ENCODE measurements around the gene NUCKS1. TPM values are rescaled to one million over a fixed set of nuclear protein-coding genes. Genes with fewer than 3 reads are reported as not detected.

The NUCKS1 gene
- total and polyA plus RNA-seq, 2 of the 4 experiments (the other 2 are of a cell fraction), result 37.9 to 103 TPM

- Histone ChIP-seq H3K4me3 (ENCODE audit: insufficient read depth, low read depth, low read length) (no peak overlapping the region), H4K20me1 (ENCODE audit: insufficient read depth, low read length) (no peaks in the 10 kb centered on the region), H3K36me3 (ENCODE audit: control insufficient read depth, insufficient read depth, low read length) (no peaks in the 10 kb centered on the region), H3K4me1 (ENCODE audit: control insufficient read depth, insufficient read depth, low read length) (peaks cover 10% of the 10 kb centered on the region), H3K9ac (ENCODE audit: low read depth, low read length) (no peak overlapping the region), H2BK120ac (ENCODE audit: low read depth, low read length) (no peak overlapping the region), H3K9me3 (ENCODE audit: control insufficient read depth, insufficient read depth, low read length) (no peaks in the 10 kb centered on the region), H2BK20ac (ENCODE audit: low read depth, low read length) (no peak overlapping the region), H2BK15ac (ENCODE audit: low read depth, low read length) (no peak overlapping the region), H3K79me1 (ENCODE audit: low read depth in 1 of 2, low read length in 2 of 2) (peaks cover 0 to 3% of the 10 kb centered on the region in 2 experiments; a peak in 1 of 4 replicates), H3K18ac (ENCODE audit: low read depth, low read length) (no peak overlapping the region), H3K4me2 (ENCODE audit: low read depth, low read length) (no peak overlapping the region), H3K9me1 (ENCODE audit: insufficient read depth, low read length) (no peaks in the 10 kb centered on the region; the same call in 1 of the 2 replicates), H2AK9ac (replicated peaks; ENCODE audit: low read depth, low read length, poor library complexity) (no peak overlapping the region), H2BK5ac (ENCODE audit: low read depth, low read length, poor library complexity, severe bottlenecking) (no peak overlapping the region), H2AK5ac (ENCODE audit: low read depth, low read length) (no peak overlapping the region), H4K5ac (ENCODE audit: low read depth, low read length) (no peak overlapping the region), H3K14ac (replicated peaks; ENCODE audit: low read depth, low read length) (no peak overlapping the region), H3K56ac (ENCODE audit: extremely low read depth, insufficient read depth, low read length) (no peak overlapping the region), H3K4ac (ENCODE audit: low read depth, low read length) (no peak overlapping the region), H4K8ac (ENCODE audit: low read depth in 2 of 2, low read length in 2 of 2) (no peak overlapping the region), H3K27ac (ENCODE audit: insufficient read depth, low read length) (no peak overlapping the region), H2AFZ (replicated peaks; ENCODE audit: low read length, poor library complexity) (no peak overlapping the region), H4K91ac (ENCODE audit: insufficient read depth, low read depth, low read length) (no peak overlapping the region), H3K23ac (ENCODE audit: low read depth, low read length) (no peak overlapping the region), H3K27me3 (ENCODE audit: control insufficient read depth, insufficient read depth, low read length) (no peaks in the 10 kb centered on the region)
- POLR2A ChIA-PET (ENCODE audit: unreplicated experiment), result no interaction called here
- intact Hi-C loops (cut with micrococcal nuclease) (no loop called here), dilution Hi-C loops (cut with HindIII; ENCODE audit: low sequenced_read_pairs, unreplicated experiment) (no loop called here), in situ Hi-C loops (cut with MboI; ENCODE audit: low sequenced_read_pairs) (loop anchor here (5.0 to 25.0 kb wide), 3 partner anchors 42 to 447 kb away; partner anchors contain the start of gene AVPR1B)
- no peak for TF ChIP-seq CHD1 (IDR thresholded peaks at IDR 0.05; ENCODE audit: low read depth, low read length)
- TF ChIP-seq, protein P1, sequence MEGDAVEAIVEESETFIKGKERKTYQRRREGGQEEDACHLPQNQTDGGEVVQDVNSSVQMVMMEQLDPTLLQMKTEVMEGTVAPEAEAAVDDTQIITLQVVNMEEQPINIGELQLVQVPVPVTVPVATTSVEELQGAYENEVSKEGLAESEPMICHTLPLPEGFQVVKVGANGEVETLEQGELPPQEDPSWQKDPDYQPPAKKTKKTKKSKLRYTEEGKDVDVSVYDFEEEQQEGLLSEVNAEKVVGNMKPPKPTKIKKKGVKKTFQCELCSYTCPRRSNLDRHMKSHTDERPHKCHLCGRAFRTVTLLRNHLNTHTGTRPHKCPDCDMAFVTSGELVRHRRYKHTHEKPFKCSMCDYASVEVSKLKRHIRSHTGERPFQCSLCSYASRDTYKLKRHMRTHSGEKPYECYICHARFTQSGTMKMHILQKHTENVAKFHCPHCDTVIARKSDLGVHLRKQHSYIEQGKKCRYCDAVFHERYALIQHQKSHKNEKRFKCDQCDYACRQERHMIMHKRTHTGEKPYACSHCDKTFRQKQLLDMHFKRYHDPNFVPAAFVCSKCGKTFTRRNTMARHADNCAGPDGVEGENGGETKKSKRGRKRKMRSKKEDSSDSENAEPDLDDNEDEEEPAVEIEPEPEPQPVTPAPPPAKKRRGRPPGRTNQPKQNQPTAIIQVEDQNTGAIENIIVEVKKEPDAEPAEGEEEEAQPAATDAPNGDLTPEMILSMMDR (conservative IDR thresholded peaks at IDR 0.05; ENCODE audit: low read depth, low read length), result no peak
- TF ChIP-seq MXI1 (IDR thresholded peaks at IDR 0.05; ENCODE audit: borderline replicate concordance, low read depth, low read length), result no peak
- no peak for TF ChIP-seq RCOR1 (IDR thresholded peaks at IDR 0.05; ENCODE audit: insufficient replicate concordance, low read length)
- no peak for TF ChIP-seq RAD21 (IDR thresholded peaks at IDR 0.05; ENCODE audit: low read length)
- no TSS peak for BruUV-seq (replicated peaks)
- DNase-seq, result no peak
- CTCF ChIA-PET, result no interaction called here
- no peak for ATAC-seq (ENCODE audit: low read depth)
- WGBS, 2 experiments (ENCODE audit: extremely low coverage in 2 of 2, insufficient read length in 1 of 2), result no CpG with 5 or more reads among the region's 9 CpGs
Observed at GRCh38 chr1:205665201-205666045, 84.6 kb downstream of the NUCKS1 start.

Measured in IMR-90 (cell line).